ENCODE results near the gene CEP68. TPM values are rescaled to one million over a fixed set of nuclear protein-coding genes. Genes with fewer than 3 reads are reported as not detected.

Gene CEP68
- total RNA-seq, 1 donor from 2014 or later, result 38.3 TPM

DNA sequence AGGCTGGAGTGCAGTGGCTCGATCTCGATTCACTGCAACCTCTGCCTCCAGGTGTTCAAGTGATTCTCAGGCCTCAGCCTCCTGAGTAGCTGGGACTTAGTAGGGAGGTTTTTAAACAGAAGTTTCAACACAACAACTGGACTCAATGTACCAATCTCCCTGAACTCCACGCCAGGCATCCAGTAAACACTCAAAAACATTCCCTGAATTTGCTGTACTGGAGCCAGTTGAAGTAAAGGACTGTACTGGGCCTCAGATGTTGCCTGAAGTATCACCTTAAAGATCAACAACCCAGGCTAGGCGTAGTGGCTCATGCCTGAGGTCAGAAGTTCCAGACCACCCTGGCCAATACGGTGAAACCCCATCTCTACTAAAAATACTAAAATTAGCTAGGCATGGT, 51.3 kb downstream of the CEP68 start:
- no peaks in the 10 kb centered on the region for H3K36me3 Mint-ChIP-seq (ENCODE audit: unreplicated experiment)

DNA sequence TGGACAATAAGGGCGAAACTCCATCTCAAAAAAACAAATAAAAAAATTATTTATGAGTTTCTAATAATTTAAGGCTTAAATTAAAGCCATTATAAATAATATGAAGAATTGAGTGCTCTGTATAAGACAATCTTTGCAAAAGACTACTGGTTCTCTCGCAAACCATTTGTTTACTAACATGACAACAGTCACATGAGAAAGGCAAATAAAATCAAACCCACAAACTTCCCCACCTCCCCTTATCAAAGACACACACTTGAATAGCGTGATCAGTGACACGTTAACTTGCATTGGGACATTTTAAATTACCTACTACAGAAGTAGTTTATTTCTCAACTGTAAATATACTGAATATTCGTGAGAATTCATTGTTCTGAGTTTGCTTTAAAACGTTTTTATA, 52.6 kb downstream of the CEP68 start:
- Mint-ChIP-seq H3K4me3 (ENCODE audit: unreplicated experiment) (no peak overlapping the region), H3K27me3 (ENCODE audit: unreplicated experiment) (no peaks in the 10 kb centered on the region)

More for the DNA sequence above, 51.3 kb downstream of the CEP68 start:
- peaks cover 4% of the 10 kb centered on the region for H3K4me1 Mint-ChIP-seq (ENCODE audit: low read depth, unreplicated experiment)
- no peak overlapping the region for H3K4me3 Mint-ChIP-seq (ENCODE audit: unreplicated experiment)
- no peak overlapping the region for H3K27ac Mint-ChIP-seq (ENCODE audit: unreplicated experiment)
- no peaks in the 10 kb centered on the region for H3K27me3 Mint-ChIP-seq (ENCODE audit: unreplicated experiment)
- TF ChIP-seq CTCF (IDR thresholded peaks at IDR 0.05; ENCODE audit: partially characterized antibody, unreplicated experiment), result no peak
- no peaks in the 10 kb centered on the region for H3K9me3 Mint-ChIP-seq (ENCODE audit: unreplicated experiment)
- no peak for DNase-seq

DNA sequence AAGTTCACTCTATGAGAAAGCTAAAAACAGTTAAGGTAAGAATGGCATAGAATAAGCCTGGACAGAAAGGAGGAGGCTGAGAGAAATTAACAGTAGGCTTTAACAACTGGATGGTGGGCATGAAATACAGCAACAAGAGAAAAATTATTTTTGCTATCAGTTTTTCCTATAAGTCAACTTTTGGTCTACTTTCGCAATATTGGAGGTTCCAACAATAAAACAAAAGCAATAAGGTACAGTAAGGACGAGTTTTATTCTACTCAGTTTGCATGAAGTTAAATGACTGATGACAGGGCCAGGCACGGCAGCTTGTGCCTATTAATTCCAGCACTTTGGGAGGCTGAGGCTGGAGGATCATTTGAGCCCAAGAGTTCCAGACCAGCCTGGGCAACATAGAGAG, 56.4 kb downstream of the CEP68 start:
- TF ChIP-seq CTCF (IDR thresholded peaks at IDR 0.05; ENCODE audit: partially characterized antibody, unreplicated experiment), result no peak
- Mint-ChIP-seq H3K27me3 (ENCODE audit: unreplicated experiment) (no peaks in the 10 kb centered on the region), H3K4me3 (ENCODE audit: unreplicated experiment) (no peak overlapping the region), H3K9me3 (ENCODE audit: unreplicated experiment) (no peaks in the 10 kb centered on the region), H3K4me1 (ENCODE audit: low read depth, unreplicated experiment) (peaks cover 6% of the 10 kb centered on the region), H3K36me3 (ENCODE audit: unreplicated experiment) (no peaks in the 10 kb centered on the region), H3K27ac (ENCODE audit: unreplicated experiment) (no peak overlapping the region)
- no peak for DNase-seq

More for the DNA sequence above, 52.6 kb downstream of the CEP68 start:
- Mint-ChIP-seq H3K36me3 (ENCODE audit: unreplicated experiment) (no peaks in the 10 kb centered on the region), H3K9me3 (ENCODE audit: unreplicated experiment) (no peaks in the 10 kb centered on the region), H3K27ac (ENCODE audit: unreplicated experiment) (no peak overlapping the region), H3K4me1 (ENCODE audit: low read depth, unreplicated experiment) (peaks cover 7% of the 10 kb centered on the region)
- no peak for TF ChIP-seq CTCF (IDR thresholded peaks at IDR 0.05; ENCODE audit: partially characterized antibody, unreplicated experiment)
- no peak for DNase-seq

- Mint-ChIP-seq H3K9me3 (ENCODE audit: unreplicated experiment) (peaks cover 2% of the 10 kb centered on the region), H3K36me3 (ENCODE audit: unreplicated experiment) (no peaks in the 10 kb centered on the region), H3K27ac (ENCODE audit: unreplicated experiment) (no peak overlapping the region), H3K4me1 (ENCODE audit: low read depth, unreplicated experiment) (peaks cover 6% of the 10 kb centered on the region), H3K27me3 (ENCODE audit: unreplicated experiment) (no peaks in the 10 kb centered on the region), H3K4me3 (ENCODE audit: unreplicated experiment) (no peak overlapping the region)
- no peak for TF ChIP-seq CTCF (IDR thresholded peaks at IDR 0.05; ENCODE audit: partially characterized antibody, unreplicated experiment)
- DNase-seq, result no peak
Measured at GRCh38 chr2:65113229-65113628, 57.0 kb downstream of the CEP68 start.

DNA sequence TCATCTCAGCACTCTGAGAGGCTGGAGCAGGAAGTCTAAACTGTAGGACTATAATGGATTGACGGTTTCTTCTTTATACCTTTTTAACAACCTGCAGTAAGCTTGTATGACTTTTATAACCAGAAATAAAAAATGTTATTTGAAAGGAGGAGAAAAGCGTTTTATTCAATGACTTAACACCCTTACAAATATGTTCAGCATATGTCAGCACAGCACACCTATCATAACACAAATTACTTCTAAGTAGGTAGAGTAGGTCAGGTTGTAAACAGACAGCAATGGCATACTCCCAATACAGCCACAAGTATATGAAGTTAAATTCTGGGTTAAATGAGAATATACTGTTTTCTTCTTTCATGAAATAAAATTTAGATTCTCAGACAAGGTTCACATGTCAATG, 57.6 kb downstream of the CEP68 start:
- H3K4me3 Mint-ChIP-seq (ENCODE audit: unreplicated experiment), result no peak overlapping the region
- H3K9me3 Mint-ChIP-seq (ENCODE audit: unreplicated experiment), result peaks cover 2% of the 10 kb centered on the region
- no peak overlapping the region for H3K27ac Mint-ChIP-seq (ENCODE audit: unreplicated experiment)
- H3K4me1 Mint-ChIP-seq (ENCODE audit: low read depth, unreplicated experiment), result peaks cover 6% of the 10 kb centered on the region
- no peaks in the 10 kb centered on the region for H3K27me3 Mint-ChIP-seq (ENCODE audit: unreplicated experiment)
- no peaks in the 10 kb centered on the region for H3K36me3 Mint-ChIP-seq (ENCODE audit: unreplicated experiment)
- TF ChIP-seq CTCF (IDR thresholded peaks at IDR 0.05; ENCODE audit: partially characterized antibody, unreplicated experiment), result no peak
- no peak for DNase-seq

All from glutamatergic neuron (in vitro differentiated cells).